Tongue (tissue), 2 donors: ENCODE data around the gene P2RY6. TPM values are rescaled to one million over a fixed set of nuclear protein-coding genes. Genes with fewer than 3 reads are reported as not detected.

Experiments
- DNase-seq: peaks from one replicate; pipeline ENCODE4 v3.0.0-alpha.2; 2015
- total RNA-seq: library from RNA; depleted of rRNA; stranded (reverse); fragments of >200 nt; gene quantifications from one replicate; pipeline ENCODE4 v1.2.3, GENCODE V29; 2014

The P2RY6 gene
- total RNA-seq, 1 donor from 2014 or later, result 1.0 TPM

- no peak for DNase-seq
Measured at GRCh38 chr11:73318501-73319011, 46.4 kb downstream of the P2RY6 start.

- DNase-seq, result no peak
Measured at GRCh38 chr11:73320763-73321603, 48.8 kb downstream of the P2RY6 start.

GRCh38 chr11:73321604-73322381 lies 49.7 kb downstream of the P2RY6 start:
- DNase-seq, result no peak

- no peak for DNase-seq
Measured at GRCh38 chr11:73322382-73323306, 50.5 kb downstream of the P2RY6 start.

GRCh38 chr11:73323464-73323863 lies 51.3 kb downstream of the P2RY6 start:
- DNase-seq, result peak; percentile 78

- DNase-seq, result no peak
Measured at GRCh38 chr11:73324116-73324515, 52.0 kb downstream of the P2RY6 start.

- DNase-seq, result no peak
Measured at GRCh38 chr11:73324665-73325035, 52.5 kb downstream of the P2RY6 start.

GRCh38 chr11:73325036-73325981 lies 53.2 kb downstream of the P2RY6 start:
- DNase-seq, result no peak

GRCh38 chr11:73326929-73327811 lies 55.0 kb downstream of the P2RY6 start:
- no peak for DNase-seq

GRCh38 chr11:73327812-73328364 lies 55.8 kb downstream of the P2RY6 start:
- no peak for DNase-seq

- DNase-seq, result no peak
Measured at GRCh38 chr11:73330569-73331093, 58.5 kb downstream of the P2RY6 start.

GRCh38 chr11:73331138-73331916 lies 59.2 kb downstream of the P2RY6 start:
- DNase-seq, result no peak

GRCh38 chr11:73333173-73333572 lies 61.0 kb downstream of the P2RY6 start:
- DNase-seq, result no peak

- DNase-seq, result no peak
Measured at GRCh38 chr11:73333640-73334383, 61.7 kb downstream of the P2RY6 start.

- peak; percentile 70 for DNase-seq
Measured at GRCh38 chr11:73334384-73335203, 62.5 kb downstream of the P2RY6 start.

GRCh38 chr11:73335204-73335923 lies 63.2 kb downstream of the P2RY6 start:
- DNase-seq, result peak; percentile 95
